Effector memory CD8-positive, alpha-beta T cell (primary cell): Measurements from ENCODE around the gene CORO2B.
"Not testable (repeated sequence)": the region's sequence is repeated elsewhere in the genome, so short reads cannot be mapped to it uniquely, and the experiment has no call there.

ENCODE experiments used
- ATAC-seq: fragments of 150-1000 bp; cut with Tn5 transposase; replicated peaks from 2 replicates; pipeline ENCODE4 v1.10.0; 2021; ENCODE audit warnings: mild to moderate bottlenecking, moderate library complexity
- DNase-seq, 3 experiments: peaks; one replicate each; pipeline ENCODE4 v3.0.0; 2021
- H3K27ac Mint-ChIP-seq, 2 donors: one replicate each; pipeline ENCODE4 v1.8.0; 2022; ENCODE audit warnings: mild to moderate bottlenecking in 2 of 2, mixed read lengths in 2 of 2, moderate library complexity in 2 of 2
- H3K27me3 Mint-ChIP-seq, 2 donors: one replicate each; pipeline ENCODE4 v1.8.0; 2022; ENCODE audit warnings: mixed read lengths in 2 of 2
- H3K36me3 Mint-ChIP-seq: one replicate; pipeline ENCODE4 v1.8.0; 2022; ENCODE audit warnings: mild to moderate bottlenecking, moderate library complexity, mixed read lengths; ENCODE audit not compliant: insufficient read depth
- H3K4me1 Mint-ChIP-seq, 2 donors: one replicate each; pipeline ENCODE4 v1.8.0; 2022; ENCODE audit warnings: low read depth in 2 of 2, mixed read lengths in 2 of 2
- H3K4me3 Mint-ChIP-seq, 2 donors: one replicate each; pipeline ENCODE4 v1.8.0; 2022; ENCODE audit warnings: mild to moderate bottlenecking in 2 of 2, mixed read lengths in 2 of 2, moderate library complexity in 2 of 2
- H3K9me3 Mint-ChIP-seq, 2 donors: one replicate each; pipeline ENCODE4 v1.8.0; 2022; ENCODE audit warnings: mixed read lengths in 2 of 2

The CORO2B gene

GRCh38 chr15:68755731-68756130, 176.9 kb downstream of the CORO2B start:
- H3K27me3 Mint-ChIP-seq, result peaks cover 40 to 46% of the 10 kb centered on the region in 2 donors
- H3K36me3 Mint-ChIP-seq, result no peaks in the 10 kb centered on the region
- DNase-seq (no peak), ATAC-seq (no peak)
- H3K4me1 Mint-ChIP-seq, result peaks cover 0 to 4% of the 10 kb centered on the region in 2 donors
- no peaks in the 10 kb centered on the region for H3K9me3 Mint-ChIP-seq
- H3K27ac Mint-ChIP-seq, result no peak overlapping the region
- no peak overlapping the region for H3K4me3 Mint-ChIP-seq

GRCh38 chr15:68759982-68760579, 181.3 kb downstream of the CORO2B start:
- H3K4me1 Mint-ChIP-seq, H3K9me3 Mint-ChIP-seq, H3K27ac Mint-ChIP-seq, H3K4me3 Mint-ChIP-seq, H3K36me3 Mint-ChIP-seq, ATAC-seq, DNase-seq: not testable (repeated sequence)
- H3K27me3 Mint-ChIP-seq, result peaks cover 43 to 50% of the 10 kb centered on the region in 2 donors

- Mint-ChIP-seq H3K36me3 (no peaks in the 10 kb centered on the region), H3K27me3 (peaks cover 44 to 47% of the 10 kb centered on the region in 2 donors), H3K9me3 (no peaks in the 10 kb centered on the region), H3K4me3 (no peak overlapping the region), H3K27ac (no peak overlapping the region), H3K4me1 (no peaks in the 10 kb centered on the region)
- DNase-seq, result no peak
- ATAC-seq, result no peak
Measured at GRCh38 chr15:68763063-68763462, 184.3 kb downstream of the CORO2B start.

- no peaks in the 10 kb centered on the region for H3K4me1 Mint-ChIP-seq
- no peaks in the 10 kb centered on the region for H3K36me3 Mint-ChIP-seq
- no peaks in the 10 kb centered on the region for H3K9me3 Mint-ChIP-seq
- DNase-seq (no peak), ATAC-seq (no peak)
- H3K27ac Mint-ChIP-seq, result no peak overlapping the region
- peaks cover 37 to 46% of the 10 kb centered on the region in 2 donors for H3K27me3 Mint-ChIP-seq
- H3K4me3 Mint-ChIP-seq, result no peak overlapping the region
Measured at GRCh38 chr15:68764090-68764489, 185.3 kb downstream of the CORO2B start.

- no peak overlapping the region for H3K4me3 Mint-ChIP-seq
- peaks cover 23 to 48% of the 10 kb centered on the region in 2 donors for H3K27me3 Mint-ChIP-seq
- H3K36me3 Mint-ChIP-seq, result no peaks in the 10 kb centered on the region
- no peaks in the 10 kb centered on the region for H3K9me3 Mint-ChIP-seq
- no peak for DNase-seq
- no peaks in the 10 kb centered on the region for H3K4me1 Mint-ChIP-seq
- no peak overlapping the region for H3K27ac Mint-ChIP-seq
- ATAC-seq, result no peak
Measured at GRCh38 chr15:68765602-68766368, 187.0 kb downstream of the CORO2B start.

- ATAC-seq (no peak), DNase-seq (no peak)
- H3K27ac Mint-ChIP-seq, result no peak overlapping the region
- no peaks in the 10 kb centered on the region for H3K4me1 Mint-ChIP-seq
- H3K9me3 Mint-ChIP-seq, result no peaks in the 10 kb centered on the region
- H3K4me3 Mint-ChIP-seq, result no peak overlapping the region
- H3K27me3 Mint-ChIP-seq, result peaks cover 15 to 54% of the 10 kb centered on the region in 2 donors
- no peaks in the 10 kb centered on the region for H3K36me3 Mint-ChIP-seq
Measured at GRCh38 chr15:68767833-68768232, 189.0 kb downstream of the CORO2B start.

- ATAC-seq (no peak), DNase-seq (no peak)
- H3K4me1 Mint-ChIP-seq, result no peaks in the 10 kb centered on the region
- no peaks in the 10 kb centered on the region for H3K36me3 Mint-ChIP-seq
- H3K9me3 Mint-ChIP-seq, result no peaks in the 10 kb centered on the region
- H3K27me3 Mint-ChIP-seq, result peaks cover 15 to 54% of the 10 kb centered on the region in 2 donors
- H3K27ac Mint-ChIP-seq, result no peak overlapping the region
- H3K4me3 Mint-ChIP-seq, result no peak overlapping the region
Measured at GRCh38 chr15:68768321-68768720, 189.5 kb downstream of the CORO2B start.

GRCh38 chr15:68769702-68770101, 190.9 kb downstream of the CORO2B start:
- no peaks in the 10 kb centered on the region for H3K4me1 Mint-ChIP-seq
- H3K27me3 Mint-ChIP-seq, result peaks cover 9 to 47% of the 10 kb centered on the region in 2 donors
- no peak for ATAC-seq
- no peak overlapping the region for H3K4me3 Mint-ChIP-seq
- no peak for DNase-seq
- H3K27ac Mint-ChIP-seq, result no peak overlapping the region
- H3K36me3 Mint-ChIP-seq, result no peaks in the 10 kb centered on the region
- H3K9me3 Mint-ChIP-seq, result no peaks in the 10 kb centered on the region

- Mint-ChIP-seq H3K4me1 (no peaks in the 10 kb centered on the region), H3K27me3 (peaks cover 9 to 42% of the 10 kb centered on the region in 2 donors), H3K9me3 (no peaks in the 10 kb centered on the region), H3K36me3 (no peaks in the 10 kb centered on the region), H3K27ac (no peak overlapping the region), H3K4me3 (no peak overlapping the region)
- ATAC-seq (no peak), DNase-seq (no peak)
Measured at GRCh38 chr15:68770216-68770615, 191.4 kb downstream of the CORO2B start.

- H3K27ac Mint-ChIP-seq, result no peak overlapping the region
- H3K4me1 Mint-ChIP-seq, result peaks cover 0 to 2% of the 10 kb centered on the region in 2 donors
- no peak overlapping the region for H3K4me3 Mint-ChIP-seq
- ATAC-seq (no peak), DNase-seq (no peak)
- peaks cover 3% of the 10 kb centered on the region for H3K36me3 Mint-ChIP-seq
- peaks cover under 1 to 28% of the 10 kb centered on the region in 2 donors for H3K27me3 Mint-ChIP-seq
- H3K9me3 Mint-ChIP-seq, result no peaks in the 10 kb centered on the region
Measured at GRCh38 chr15:68773036-68773435, 194.2 kb downstream of the CORO2B start.

GRCh38 chr15:68774120-68774519, 195.3 kb downstream of the CORO2B start:
- Mint-ChIP-seq H3K27ac (no peak overlapping the region), H3K9me3 (no peaks in the 10 kb centered on the region), H3K4me3 (no peak overlapping the region), H3K27me3 (peaks cover 0 to 17% of the 10 kb centered on the region in 2 donors), H3K36me3 (peaks cover 3% of the 10 kb centered on the region), H3K4me1 (peaks cover 0 to 2% of the 10 kb centered on the region in 2 donors)
- DNase-seq (no peak), ATAC-seq (no peak)

GRCh38 chr15:68774521-68775235, 195.9 kb downstream of the CORO2B start:
- peaks cover 3% of the 10 kb centered on the region for H3K36me3 Mint-ChIP-seq
- H3K27ac Mint-ChIP-seq, result no peak overlapping the region
- H3K27me3 Mint-ChIP-seq, result peaks cover 0 to 12% of the 10 kb centered on the region in 2 donors
- H3K4me1 Mint-ChIP-seq, result peaks cover 0 to 2% of the 10 kb centered on the region in 2 donors
- DNase-seq (no peak), ATAC-seq (no peak)
- no peak overlapping the region for H3K4me3 Mint-ChIP-seq
- H3K9me3 Mint-ChIP-seq, result no peaks in the 10 kb centered on the region

GRCh38 chr15:68775236-68775577, 196.4 kb downstream of the CORO2B start:
- Mint-ChIP-seq H3K27ac (no peak overlapping the region), H3K4me1 (peaks cover 0 to 2% of the 10 kb centered on the region in 2 donors), H3K27me3 (peaks cover 0 to 6% of the 10 kb centered on the region in 2 donors), H3K9me3 (no peaks in the 10 kb centered on the region), H3K4me3 (no peak overlapping the region), H3K36me3 (peaks cover 3% of the 10 kb centered on the region)
- ATAC-seq (no peak), DNase-seq (no peak)
